H4 (cell line): ENCODE data around the gene RAB10. TPM values are rescaled to one million over a fixed set of nuclear protein-coding genes. Genes with fewer than 3 reads are reported as not detected.

Source experiments
- DNase-seq: peaks from one replicate; pipeline ENCODE4 v3.0.0-alpha.2; 2015; ENCODE audit warnings: low spot score
- total RNA-seq: library from RNA; depleted of rRNA; stranded (reverse); fragments of >200 nt; shearing (Covaris generic); gene quantifications from 2 replicates; pipeline ENCODE4 v1.2.3, GENCODE V29; 2014; rRNA removed

RAB10 gene
- total RNA-seq, 1 experiment from 2014 or later = 61.1 TPM

- DNase-seq = no peak
These were observed 145.0 kb downstream of the RAB10 start for GRCh38 chr2:26178746-26179436.

GRCh38 chr2:26179446-26179913 is 145.6 kb downstream of the RAB10 start:
- DNase-seq = no peak

- no peak for DNase-seq
These were observed 148.6 kb downstream of the RAB10 start for GRCh38 chr2:26182441-26182840.

- no peak for DNase-seq
These were observed 149.2 kb downstream of the RAB10 start for GRCh38 chr2:26182887-26183630.

GRCh38 chr2:26184121-26184520 is 150.2 kb downstream of the RAB10 start:
- no peak for DNase-seq

- no peak for DNase-seq
These were observed 150.8 kb downstream of the RAB10 start for GRCh38 chr2:26184555-26185303.

GRCh38 chr2:26185304-26185928 is 151.5 kb downstream of the RAB10 start:
- DNase-seq = no peak

- no peak for DNase-seq
These were observed 152.3 kb downstream of the RAB10 start for GRCh38 chr2:26185954-26186770.

Other genes with a start within 250 kb of the RAB10 start
- gene ASXL2, start 155.6 kb upstream of the RAB10 start, total RNA-seq = 4.4 TPM in 2 replicates
- gene KIF3C, start 51.6 kb upstream of the RAB10 start, total RNA-seq = 3.5 and 3.7 TPM in 2 replicates
- not detected in 2 replicates for gene GAREM2, start 139.0 kb downstream of the RAB10 start, total RNA-seq
- gene HADHA, start 210.5 kb downstream of the RAB10 start, total RNA-seq = 91.9 and 96.8 TPM in 2 replicates
- gene HADHB, start 210.9 kb downstream of the RAB10 start, total RNA-seq = 68.8 and 71.4 TPM in 2 replicates